ENCODE results near the gene C3. TPM values are rescaled to one million over a fixed set of nuclear protein-coding genes. Genes with fewer than 3 reads are reported as not detected.

Gene C3
- total RNA-seq, 1 experiment from 2014 or later: 872 TPM

DNA sequence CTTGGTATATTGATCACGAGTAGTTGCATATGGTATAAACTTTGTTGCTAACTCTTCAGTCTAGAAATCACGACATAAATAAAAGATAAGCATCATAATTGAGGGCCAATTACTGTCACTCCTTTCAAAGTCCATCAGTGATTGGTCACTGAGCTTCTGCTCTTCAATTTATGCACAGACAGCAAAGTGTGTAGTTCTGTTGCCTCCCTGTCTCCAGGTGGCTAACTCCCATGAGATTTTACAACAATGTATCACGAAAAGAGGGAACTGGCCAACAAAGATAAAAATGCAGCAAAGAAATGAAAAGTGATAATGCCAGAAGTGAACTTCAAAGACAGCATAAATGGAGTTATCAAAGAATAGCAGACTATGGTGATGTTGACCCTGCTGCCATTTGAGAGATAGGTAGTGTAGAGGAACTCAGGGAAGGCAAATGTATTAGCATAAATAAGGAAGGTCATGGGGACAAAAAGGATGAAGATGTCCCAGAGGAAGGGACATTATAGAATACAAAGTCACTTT lies 37.8 kb downstream of the C3 start:
- Mint-ChIP-seq H3K4me1 (ENCODE audit: insufficient read depth, unreplicated experiment) (peaks cover 20% of the 10 kb centered on the region), H3K4me3 (ENCODE audit: unreplicated experiment) (no peak overlapping the region), H3K36me3 (ENCODE audit: insufficient read depth, unreplicated experiment) (peaks cover 100% of the 10 kb centered on the region), H3K27ac (ENCODE audit: low read depth, unreplicated experiment) (no peak overlapping the region), H3K9me3 (ENCODE audit: unreplicated experiment) (no peaks in the 10 kb centered on the region), H3K27me3 (ENCODE audit: insufficient read depth, unreplicated experiment) (no peaks in the 10 kb centered on the region)
- no peak for DNase-seq (ENCODE audit: unreplicated experiment)
- TF ChIP-seq, protein P1, sequence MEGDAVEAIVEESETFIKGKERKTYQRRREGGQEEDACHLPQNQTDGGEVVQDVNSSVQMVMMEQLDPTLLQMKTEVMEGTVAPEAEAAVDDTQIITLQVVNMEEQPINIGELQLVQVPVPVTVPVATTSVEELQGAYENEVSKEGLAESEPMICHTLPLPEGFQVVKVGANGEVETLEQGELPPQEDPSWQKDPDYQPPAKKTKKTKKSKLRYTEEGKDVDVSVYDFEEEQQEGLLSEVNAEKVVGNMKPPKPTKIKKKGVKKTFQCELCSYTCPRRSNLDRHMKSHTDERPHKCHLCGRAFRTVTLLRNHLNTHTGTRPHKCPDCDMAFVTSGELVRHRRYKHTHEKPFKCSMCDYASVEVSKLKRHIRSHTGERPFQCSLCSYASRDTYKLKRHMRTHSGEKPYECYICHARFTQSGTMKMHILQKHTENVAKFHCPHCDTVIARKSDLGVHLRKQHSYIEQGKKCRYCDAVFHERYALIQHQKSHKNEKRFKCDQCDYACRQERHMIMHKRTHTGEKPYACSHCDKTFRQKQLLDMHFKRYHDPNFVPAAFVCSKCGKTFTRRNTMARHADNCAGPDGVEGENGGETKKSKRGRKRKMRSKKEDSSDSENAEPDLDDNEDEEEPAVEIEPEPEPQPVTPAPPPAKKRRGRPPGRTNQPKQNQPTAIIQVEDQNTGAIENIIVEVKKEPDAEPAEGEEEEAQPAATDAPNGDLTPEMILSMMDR (IDR thresholded peaks at IDR 0.05; ENCODE audit: unreplicated experiment): no peak
- no TSS peak for BruUV-seq (replicated peaks)
- POLR2A ChIA-PET: no interaction called here
- intact Hi-C loops (cut with micrococcal nuclease): no loop called here
- CTCF ChIA-PET: interaction anchor here (1.0 kb wide), 1 partner anchor 181 kb away, joined by 9 read pairs; no protein-coding TSS in a partner anchor

DNA sequence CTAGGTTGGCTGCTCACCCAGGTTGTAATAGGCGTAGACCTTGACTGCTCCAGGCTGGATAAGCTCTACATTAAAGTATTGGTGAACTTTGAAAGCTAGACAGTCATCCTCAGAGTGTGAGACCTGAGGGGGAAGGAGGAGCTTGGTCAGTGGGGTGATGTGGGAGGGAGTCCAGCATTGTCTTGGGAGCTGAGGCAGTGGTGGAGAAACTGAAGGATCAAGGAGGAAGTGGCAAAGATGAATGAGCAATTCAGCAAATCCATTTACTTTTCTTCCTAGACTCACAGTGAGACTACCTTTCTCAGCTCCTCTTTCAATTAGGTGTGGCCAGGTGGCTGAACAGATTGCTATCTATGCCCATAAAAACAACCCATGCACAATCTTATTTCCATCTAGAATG lies 40.3 kb downstream of the C3 start:
- peaks cover 29% of the 10 kb centered on the region for H3K4me1 Mint-ChIP-seq (ENCODE audit: insufficient read depth, unreplicated experiment)
- CTCF ChIA-PET: interaction anchor here (0.5 to 1.0 kb wide), 3 partner anchors 16 to 186 kb away, joined by 3 to 4 read pairs (median 4); no protein-coding TSS in a partner anchor
- POLR2A ChIA-PET: no interaction called here
- intact Hi-C loops (cut with micrococcal nuclease): no loop called here
- H3K9me3 Mint-ChIP-seq (ENCODE audit: unreplicated experiment): no peaks in the 10 kb centered on the region
- DNase-seq (ENCODE audit: unreplicated experiment): no peak
- H3K27ac Mint-ChIP-seq (ENCODE audit: low read depth, unreplicated experiment): no peak overlapping the region
- H3K36me3 Mint-ChIP-seq (ENCODE audit: insufficient read depth, unreplicated experiment): peaks cover 100% of the 10 kb centered on the region
- H3K4me3 Mint-ChIP-seq (ENCODE audit: unreplicated experiment): no peak overlapping the region
- no peaks in the 10 kb centered on the region for H3K27me3 Mint-ChIP-seq (ENCODE audit: insufficient read depth, unreplicated experiment)
- TF ChIP-seq, protein P1 (IDR thresholded peaks at IDR 0.05; ENCODE audit: unreplicated experiment): no peak
- no TSS peak for BruUV-seq (replicated peaks)

DNA sequence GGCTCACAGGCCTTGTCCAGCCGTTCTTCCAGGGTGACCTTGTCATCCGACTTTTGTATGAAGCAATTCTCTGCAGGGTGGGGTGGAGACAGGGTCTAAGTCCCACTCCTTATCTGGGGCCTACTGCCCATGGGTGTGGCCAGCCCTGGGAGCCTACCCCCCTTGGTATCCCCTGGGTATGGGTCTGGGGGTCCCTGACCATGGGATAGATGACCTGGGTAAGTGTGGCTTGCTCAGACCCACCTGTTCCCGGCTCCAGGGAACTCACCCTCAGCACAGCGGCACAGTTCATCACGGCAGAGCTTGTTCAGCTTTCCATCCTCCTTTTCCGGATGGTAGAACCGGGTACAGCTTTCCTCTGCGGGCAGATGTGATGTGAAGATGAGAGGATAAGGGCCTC lies 41.3 kb downstream of the C3 start:
- TF ChIP-seq, protein P1 (IDR thresholded peaks at IDR 0.05; ENCODE audit: unreplicated experiment): no peak
- H3K27ac Mint-ChIP-seq (ENCODE audit: low read depth, unreplicated experiment): no peak overlapping the region
- BruUV-seq (replicated peaks): no TSS peak
- CTCF ChIA-PET: interaction anchor here (0.6 kb wide), 1 partner anchor 184 kb away, joined by 3 read pairs; no protein-coding TSS in a partner anchor
- no peak for DNase-seq (ENCODE audit: unreplicated experiment)
- H3K4me1 Mint-ChIP-seq (ENCODE audit: insufficient read depth, unreplicated experiment): peaks cover 33% of the 10 kb centered on the region
- H3K9me3 Mint-ChIP-seq (ENCODE audit: unreplicated experiment): no peaks in the 10 kb centered on the region
- peaks cover 100% of the 10 kb centered on the region for H3K36me3 Mint-ChIP-seq (ENCODE audit: insufficient read depth, unreplicated experiment)
- POLR2A ChIA-PET: no interaction called here
- intact Hi-C loops (cut with micrococcal nuclease): no loop called here
- H3K4me3 Mint-ChIP-seq (ENCODE audit: unreplicated experiment): no peak overlapping the region
- H3K27me3 Mint-ChIP-seq (ENCODE audit: insufficient read depth, unreplicated experiment): no peaks in the 10 kb centered on the region

DNA sequence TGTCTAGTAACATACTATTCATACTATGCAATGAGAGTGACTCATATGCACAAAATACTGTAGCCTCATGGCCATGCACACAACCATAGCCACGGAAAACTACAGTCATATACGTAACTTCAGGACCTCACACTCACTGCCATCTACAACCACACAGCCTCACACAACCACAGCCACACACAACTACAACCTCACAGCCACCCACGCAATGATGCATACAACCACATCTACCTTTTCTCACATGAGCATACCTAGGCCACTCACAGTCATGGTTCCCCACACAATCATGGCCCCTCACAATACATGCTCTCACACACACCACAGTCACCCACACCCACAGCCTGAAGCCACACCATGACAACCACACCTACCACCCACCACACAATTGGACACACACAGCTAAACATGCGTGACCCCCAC lies 41.8 kb downstream of the C3 start:
- peaks cover 34% of the 10 kb centered on the region for H3K4me1 Mint-ChIP-seq (ENCODE audit: insufficient read depth, unreplicated experiment)
- ChIA-PET CTCF (interaction anchor here (0.6 kb wide), 1 partner anchor 185 kb away, joined by 3 read pairs; no protein-coding TSS in a partner anchor), POLR2A (no interaction called here)
- no peak overlapping the region for H3K4me3 Mint-ChIP-seq (ENCODE audit: unreplicated experiment)
- H3K27me3 Mint-ChIP-seq (ENCODE audit: insufficient read depth, unreplicated experiment): no peaks in the 10 kb centered on the region
- DNase-seq (ENCODE audit: unreplicated experiment): no peak
- no TSS peak for BruUV-seq (replicated peaks)
- peaks cover 100% of the 10 kb centered on the region for H3K36me3 Mint-ChIP-seq (ENCODE audit: insufficient read depth, unreplicated experiment)
- TF ChIP-seq, protein P1 (IDR thresholded peaks at IDR 0.05; ENCODE audit: unreplicated experiment): no peak
- intact Hi-C loops (cut with micrococcal nuclease): no loop called here
- no peak overlapping the region for H3K27ac Mint-ChIP-seq (ENCODE audit: low read depth, unreplicated experiment)
- no peaks in the 10 kb centered on the region for H3K9me3 Mint-ChIP-seq (ENCODE audit: unreplicated experiment)
